Stimulated activated CD8-positive, alpha-beta memory T cell treated with anti-CD3 and anti-CD28 coated beads, Interleukin-4, amount 100 ng/mL, for 1 hour (primary cell): ENCODE measurements around the gene UCK2.

Experiments
- DNase-seq, 2 donors: peaks; one replicate each; pipeline ENCODE4 v3.0.0-alpha.2; 2020; ENCODE audit warnings: low read depth in 2 of 2, low spot score in 1 of 2

UCK2 gene

DNA sequence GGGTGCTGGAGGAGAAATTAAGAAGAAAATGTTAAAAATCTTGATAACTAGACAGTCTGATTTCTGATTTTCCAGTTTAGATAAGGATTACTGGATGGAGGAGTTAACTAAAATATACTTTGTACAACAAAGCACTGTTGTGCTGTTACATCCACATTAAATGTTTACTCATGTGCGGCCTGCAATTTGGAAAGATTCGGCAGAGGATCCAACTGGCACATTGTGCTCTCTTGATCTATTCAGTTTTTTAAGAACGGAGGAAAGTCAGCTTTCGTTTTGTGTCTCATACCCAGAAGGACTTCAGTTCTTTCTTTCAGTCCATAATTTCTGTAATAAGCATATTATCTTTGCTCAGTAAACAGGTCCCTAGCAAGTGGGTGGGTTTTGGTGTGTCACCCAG is 52.5 kb downstream of the UCK2 start:
- DNase-seq = no peak

DNA sequence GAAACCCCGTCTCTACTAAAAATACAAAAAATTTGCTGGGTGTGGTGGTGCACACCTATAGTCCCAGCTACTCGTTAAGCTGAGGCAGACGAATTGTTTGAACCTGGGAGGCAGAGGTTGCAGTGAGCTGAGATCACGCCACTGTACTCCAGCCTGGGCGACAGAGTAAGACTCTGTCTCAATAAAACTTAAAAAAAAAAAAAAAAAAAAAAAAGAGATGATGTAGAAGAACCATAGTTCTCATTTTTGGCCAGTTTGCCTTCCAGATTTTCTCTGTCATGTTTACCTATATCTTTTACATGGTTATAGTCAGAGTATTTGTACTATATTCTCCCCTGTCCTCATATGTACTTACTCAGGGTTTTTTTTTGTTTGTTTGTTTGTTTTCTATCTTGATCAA is 53.6 kb downstream of the UCK2 start:
- DNase-seq = no peak

DNA sequence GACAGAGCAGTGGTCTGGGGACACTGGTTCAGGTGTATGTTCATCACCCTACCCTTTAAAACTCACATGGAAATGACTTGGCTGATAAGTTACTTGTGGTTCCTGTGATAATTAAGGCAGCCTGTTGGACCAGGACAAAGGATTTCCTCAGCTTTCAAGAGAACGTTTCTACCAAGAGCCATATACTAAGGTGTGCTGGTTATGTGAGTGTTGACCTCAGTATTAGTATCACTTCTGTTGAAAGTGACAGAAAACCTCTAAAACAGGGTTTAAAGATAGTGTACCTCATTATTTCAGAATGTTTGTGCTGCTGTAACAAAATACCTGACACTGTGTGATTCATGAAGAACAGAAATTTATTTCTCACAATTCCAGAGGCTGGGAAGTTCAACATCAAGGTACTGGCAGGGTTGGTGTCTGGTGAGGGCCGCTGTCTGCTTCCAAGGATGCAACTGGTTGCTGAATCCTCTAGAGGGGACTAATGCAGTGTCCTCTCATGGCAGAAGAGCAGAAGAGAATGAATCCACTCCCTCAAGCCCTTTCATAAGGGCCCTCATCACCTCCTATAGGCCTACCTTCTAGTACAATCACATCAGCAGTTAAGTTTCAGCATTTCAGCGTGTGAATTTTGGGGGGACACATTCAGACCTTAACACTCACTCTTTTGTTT is 54.9 kb downstream of the UCK2 start:
- no peak for DNase-seq

DNA sequence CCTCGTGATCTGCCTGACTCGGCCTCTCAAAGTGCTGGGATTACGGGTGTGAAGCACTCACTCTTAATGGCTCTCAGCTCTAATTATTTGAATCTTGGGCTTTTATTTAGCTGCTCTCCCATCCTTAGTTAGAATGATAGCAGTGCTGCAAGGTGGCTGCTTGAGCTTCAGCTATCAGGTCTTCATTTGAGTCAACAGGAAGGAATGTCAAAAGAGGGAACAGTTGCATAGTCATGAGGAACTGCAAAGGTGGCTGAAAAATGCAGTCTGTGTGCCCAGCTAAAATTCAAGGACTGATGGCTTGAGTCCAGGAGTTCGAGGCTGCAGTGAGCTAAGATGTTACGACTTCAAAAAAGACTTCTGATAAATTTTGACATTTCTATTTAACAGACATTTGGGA is 55.6 kb downstream of the UCK2 start:
- DNase-seq = no peak

DNA sequence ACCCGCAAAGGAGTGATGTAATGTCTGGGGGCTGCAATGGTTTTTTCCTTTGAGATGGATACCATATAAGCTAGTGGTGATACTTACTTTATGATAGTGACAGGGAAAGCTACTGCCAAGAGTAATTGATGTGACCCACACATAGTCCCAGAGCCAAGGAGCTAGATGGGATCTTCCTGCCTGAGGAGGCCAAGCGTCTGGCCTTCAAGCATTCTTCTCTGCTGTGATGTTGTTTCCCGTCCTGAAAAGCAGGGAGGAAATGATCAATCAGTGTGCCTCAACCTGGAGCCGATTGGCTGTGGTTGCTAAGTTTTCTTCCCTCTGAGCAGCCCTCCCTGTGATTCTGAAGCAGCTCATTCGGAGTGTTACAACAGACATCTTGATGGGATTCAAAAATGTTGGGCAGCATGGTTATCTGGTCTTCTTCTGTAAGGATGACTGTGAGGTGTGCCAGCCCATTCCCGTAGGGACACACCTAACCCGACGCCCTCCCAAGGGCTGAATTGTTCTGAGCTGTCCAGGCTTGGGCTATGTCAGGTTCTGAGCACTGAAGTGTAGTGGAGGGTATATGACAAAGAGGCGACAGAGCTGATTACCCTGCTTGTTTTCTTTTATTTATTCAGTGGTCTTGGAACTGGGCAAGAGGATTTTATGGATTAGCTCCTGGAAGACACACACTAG is 56.7 kb downstream of the UCK2 start:
- DNase-seq = no peak

DNA sequence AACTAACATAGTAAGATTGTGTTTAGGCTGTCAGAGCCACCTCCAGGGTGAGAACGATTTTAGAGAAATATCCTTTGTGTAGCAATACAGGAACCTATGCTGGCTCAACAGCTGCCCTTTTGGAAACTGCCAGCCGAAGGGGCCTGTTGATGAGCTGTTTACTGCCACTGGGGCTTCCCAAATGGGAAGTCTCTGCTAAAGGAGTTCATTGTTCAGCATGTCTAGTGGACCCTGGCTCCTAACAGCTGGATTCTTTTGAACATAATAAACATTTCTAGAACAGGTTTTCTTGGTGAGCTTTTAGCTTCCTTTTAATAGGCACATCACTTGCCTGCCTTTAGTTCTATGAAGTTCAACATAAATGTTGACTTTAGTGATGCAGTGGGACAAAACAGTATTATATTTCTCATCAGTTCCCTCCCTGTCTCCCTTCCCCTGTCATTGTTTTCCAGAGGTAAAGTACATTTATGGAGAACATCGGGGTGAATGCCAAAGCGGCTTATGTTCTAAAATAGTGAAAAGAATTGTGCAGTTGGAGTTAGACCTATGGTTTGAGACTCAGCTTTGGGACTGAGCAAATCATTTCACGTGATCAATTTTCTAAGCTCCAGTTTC is 57.4 kb downstream of the UCK2 start:
- no peak for DNase-seq

DNA sequence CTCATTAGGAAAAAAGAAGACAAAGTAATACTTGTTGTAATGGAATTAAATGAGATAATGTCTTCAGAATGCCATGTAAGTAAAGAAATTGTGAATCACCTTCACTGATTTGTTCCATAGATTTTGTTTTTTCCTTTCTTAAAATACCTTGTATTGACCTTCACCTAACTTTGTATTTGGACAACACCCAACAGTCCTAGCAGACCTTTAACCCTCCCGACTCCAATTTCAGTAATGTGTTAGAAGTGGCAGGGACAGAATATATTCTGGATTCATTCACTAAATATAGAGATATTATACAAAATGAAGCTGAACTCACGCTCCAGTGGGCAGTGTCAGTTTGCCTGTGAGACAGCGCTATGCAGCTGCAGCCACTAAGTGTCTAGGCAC is 57.9 kb downstream of the UCK2 start:
- no peak for DNase-seq

DNA sequence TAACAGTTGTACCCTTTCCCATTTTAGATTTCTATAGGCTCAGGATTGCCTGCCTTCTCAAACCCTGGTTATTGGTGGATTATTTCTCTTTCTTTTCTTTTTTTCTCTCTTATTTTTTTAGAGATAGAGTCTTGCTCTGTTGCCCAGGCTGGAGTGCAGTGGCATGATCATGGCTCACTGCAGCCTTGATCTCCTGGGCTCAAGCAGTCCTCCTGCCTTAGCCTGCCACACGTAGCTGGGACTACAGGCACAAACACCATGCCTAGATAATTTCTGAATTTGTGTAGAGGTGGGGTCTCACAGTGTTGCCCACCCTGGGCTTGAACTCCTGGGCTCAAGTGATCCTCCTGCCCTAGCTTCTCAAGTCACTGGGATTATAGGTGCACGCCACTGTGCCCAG is 58.8 kb downstream of the UCK2 start:
- no peak for DNase-seq

DNA sequence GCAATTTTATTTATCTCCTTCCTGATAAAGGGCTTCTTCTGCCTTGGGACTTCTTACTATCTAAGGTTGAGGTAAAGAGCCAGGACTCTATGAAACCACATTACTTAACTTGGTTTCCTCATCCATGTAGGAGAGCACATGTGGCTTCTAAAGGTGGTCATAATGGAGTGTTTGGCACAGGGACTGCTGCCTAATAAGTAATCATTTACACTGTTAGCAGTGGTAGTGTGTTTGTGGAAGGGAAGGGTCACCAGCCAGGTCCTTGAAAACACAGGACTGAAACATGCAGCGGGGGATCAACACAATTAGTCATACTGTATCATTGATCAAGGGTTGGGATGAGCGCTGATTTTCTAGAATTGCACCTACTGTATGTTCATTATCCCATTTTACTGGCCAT is 59.6 kb downstream of the UCK2 start:
- DNase-seq = no peak

DNA sequence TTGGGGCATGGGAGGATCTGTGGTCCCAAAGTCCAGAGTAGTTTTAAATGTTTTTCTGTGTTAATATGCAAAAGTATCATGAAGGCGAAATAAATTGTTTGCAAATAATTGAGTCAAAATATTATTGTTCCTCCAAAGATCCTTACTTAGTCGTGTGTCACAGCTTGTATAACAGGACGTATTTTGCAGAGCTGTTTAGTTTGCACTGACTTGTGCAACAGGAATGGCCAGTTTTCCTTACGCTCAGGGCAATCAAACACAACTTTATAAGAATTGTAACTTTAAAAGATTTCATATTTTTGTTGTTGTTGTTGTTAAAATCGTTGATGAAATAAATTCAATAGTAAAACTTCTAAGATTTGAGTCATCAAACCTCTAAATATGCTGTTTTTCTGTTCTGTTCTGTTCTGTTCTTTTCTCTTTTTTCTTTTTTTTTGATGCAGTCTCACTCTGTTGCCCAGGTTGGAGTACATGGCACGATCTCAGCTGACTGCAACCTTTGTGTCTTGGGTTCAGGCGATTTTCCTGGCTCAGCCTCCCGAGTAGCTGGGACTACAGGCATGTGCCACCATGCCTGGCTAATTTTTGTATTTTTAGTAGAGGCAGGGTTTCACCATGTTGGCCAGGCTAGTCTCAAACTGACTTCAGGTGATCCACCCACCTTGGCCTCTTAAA is 60.6 kb downstream of the UCK2 start:
- DNase-seq = no peak

DNA sequence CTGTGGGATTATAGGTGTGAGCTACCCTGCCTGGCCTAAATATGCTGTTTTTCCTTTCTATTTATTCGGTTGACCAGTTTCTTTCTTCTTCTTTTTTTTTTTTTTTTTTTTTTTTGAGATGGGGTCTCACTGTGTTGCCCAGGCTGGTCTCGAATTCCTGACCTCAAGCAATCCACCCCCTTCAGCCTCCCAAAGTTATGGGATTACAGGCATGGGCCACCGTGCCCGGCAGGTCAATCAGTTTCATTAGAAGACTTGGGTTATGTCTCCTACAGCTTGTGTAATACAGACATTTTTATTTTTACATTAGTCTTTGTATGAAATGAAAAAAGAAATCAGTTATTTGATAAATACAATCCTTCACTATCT is 61.1 kb downstream of the UCK2 start:
- DNase-seq = no peak

DNA sequence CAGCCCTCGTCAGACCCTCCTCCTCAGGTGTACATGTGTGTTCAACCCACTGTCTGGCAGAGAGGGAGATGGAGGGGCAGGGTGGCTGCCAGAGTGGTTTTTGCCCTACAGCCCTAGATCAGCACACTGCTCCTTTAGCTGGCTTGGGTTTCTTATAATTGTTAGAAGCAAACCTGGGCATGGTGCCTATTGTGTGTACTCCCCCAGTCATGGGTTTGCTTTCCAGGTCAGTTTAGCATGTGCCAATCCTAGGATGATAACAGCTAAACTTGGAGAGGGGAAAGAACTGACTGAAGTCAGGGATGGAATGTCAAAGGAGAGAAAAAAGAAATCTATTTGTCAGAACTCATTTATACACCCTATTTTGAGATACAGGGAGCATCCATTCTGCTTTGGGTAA is 63.3 kb downstream of the UCK2 start:
- no peak for DNase-seq

DNA sequence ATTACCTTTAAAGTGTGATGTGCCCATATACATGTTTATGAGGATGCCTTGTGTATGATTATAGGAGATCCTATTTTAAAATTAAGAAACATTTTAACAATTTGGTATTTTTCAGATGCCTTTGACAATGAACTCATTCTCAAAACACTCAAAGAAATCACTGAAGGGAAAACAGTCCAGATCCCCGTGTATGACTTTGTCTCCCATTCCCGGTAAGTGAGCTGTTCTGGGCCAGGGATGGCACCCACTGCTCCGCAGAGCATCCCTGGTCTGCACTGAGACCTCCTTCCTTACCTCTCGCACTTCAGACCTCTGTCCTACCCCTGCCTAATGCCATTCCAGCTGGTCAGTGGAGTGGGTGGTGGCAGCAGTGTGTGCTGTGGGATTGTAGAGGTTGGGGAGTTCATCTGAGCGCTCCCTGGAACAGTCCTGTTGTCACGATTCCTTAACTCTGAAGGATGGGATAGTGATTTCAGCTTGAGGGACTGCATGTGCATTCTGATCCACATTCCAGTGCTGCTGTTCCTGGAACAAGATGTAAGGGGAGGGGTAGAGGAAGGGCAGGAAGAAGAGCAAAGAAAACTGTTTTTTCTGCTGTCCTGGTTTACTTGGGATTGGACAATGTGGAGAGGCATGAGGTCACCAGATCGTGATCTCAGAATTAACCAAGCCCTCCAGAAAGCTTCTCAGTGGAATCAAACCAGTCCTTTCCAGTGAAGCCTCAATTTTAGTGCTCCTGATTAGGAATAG is 63.9 kb downstream of the UCK2 start:
- DNase-seq = no peak

DNA sequence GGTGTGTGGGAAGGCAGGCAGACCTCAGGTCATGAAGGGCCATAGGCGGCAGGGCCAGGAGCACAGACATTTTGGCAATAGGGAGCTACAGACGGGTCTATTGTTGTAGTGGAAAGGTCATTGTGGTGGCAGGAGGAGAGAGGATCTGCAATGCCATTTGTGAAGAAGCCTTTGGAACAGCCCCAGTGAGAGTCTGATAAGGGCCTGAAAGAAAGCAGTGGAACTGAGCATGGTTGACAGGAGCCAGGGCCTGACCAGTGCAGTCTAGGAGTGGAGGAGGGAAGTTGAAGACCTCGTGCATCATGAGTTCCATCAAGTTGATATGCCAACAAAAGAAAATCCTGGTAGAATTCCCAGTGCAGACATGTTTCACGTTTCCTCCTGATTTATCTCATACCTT is 65.5 kb downstream of the UCK2 start:
- no peak for DNase-seq

DNA sequence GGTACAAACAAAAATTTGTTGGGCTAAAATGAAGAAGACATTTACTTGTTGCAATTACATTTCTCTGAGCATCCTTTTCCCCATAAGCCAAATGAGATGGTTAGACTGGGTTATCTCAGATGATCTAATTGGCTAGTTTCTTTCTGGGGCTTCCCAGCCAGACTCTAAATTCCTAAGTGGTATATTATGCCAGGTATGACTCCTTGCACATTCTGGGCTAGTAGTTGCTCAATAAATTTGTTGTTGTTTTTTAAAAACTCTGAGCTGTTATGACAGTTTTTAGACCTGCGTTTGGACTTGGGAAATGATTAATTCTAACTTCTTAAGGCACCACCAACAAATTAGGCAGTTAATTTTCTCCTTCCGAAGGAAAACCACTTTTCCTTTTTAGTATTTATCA is 66.1 kb downstream of the UCK2 start:
- no peak for DNase-seq

DNA sequence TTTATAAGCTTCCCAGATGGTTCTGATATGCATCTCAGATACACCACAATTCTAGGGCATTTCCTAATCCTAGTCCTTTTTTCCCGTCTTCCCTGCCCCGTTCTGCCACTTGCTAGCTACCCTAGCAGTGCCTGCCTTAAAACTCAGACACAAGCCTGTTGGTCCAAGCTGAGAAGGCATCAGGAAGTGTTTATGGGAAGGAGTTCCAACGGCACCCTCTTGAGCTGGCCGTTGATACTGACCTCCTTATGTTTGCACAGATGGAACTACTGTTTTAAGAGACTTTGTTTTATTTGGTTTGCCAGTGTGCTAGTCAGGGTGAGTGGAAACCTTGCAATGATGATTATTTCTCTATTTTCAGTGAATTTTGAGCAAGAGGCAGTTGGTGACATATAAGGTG is 67.2 kb downstream of the UCK2 start:
- no peak for DNase-seq

DNA sequence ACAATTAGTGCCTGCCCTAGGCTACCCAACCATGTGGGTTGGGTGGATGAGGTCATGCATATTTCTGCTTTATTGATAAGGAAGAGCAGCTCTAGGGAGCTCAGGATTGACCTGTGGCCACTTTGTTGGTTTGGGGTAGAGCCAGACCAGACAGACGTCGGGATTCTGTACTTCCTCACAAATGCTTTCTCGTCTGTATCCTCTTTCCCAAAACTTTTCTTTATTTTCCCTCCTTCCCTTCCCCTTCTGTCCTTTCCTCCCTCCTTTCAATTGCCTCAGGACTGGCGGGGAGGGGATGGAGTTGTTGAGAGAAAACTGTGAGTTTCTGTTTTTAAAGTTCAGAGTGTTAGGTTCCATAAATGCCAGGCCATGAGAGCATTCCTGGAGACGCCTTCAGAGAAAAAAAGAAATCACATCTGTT is 68.0 kb downstream of the UCK2 start:
- DNase-seq = no peak

DNA sequence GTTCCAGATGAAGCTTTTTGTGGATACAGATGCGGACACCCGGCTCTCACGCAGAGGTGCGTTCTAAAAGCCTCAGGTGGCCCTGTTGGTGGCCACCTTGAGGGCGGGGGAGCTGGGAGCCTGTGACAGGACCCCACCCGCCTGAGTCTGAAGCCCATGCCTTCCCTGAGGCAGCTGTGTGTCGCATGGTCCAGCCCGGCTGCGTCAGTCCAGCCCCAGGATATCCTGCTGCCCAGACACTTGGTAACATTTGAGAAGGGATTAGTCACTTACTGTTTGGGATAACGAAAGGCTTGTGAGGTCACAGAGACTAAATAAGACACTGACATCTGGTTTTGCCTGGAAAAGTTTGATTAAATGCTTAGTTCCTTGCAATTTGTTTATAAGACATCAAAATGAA is 68.9 kb downstream of the UCK2 start:
- no peak for DNase-seq

DNA sequence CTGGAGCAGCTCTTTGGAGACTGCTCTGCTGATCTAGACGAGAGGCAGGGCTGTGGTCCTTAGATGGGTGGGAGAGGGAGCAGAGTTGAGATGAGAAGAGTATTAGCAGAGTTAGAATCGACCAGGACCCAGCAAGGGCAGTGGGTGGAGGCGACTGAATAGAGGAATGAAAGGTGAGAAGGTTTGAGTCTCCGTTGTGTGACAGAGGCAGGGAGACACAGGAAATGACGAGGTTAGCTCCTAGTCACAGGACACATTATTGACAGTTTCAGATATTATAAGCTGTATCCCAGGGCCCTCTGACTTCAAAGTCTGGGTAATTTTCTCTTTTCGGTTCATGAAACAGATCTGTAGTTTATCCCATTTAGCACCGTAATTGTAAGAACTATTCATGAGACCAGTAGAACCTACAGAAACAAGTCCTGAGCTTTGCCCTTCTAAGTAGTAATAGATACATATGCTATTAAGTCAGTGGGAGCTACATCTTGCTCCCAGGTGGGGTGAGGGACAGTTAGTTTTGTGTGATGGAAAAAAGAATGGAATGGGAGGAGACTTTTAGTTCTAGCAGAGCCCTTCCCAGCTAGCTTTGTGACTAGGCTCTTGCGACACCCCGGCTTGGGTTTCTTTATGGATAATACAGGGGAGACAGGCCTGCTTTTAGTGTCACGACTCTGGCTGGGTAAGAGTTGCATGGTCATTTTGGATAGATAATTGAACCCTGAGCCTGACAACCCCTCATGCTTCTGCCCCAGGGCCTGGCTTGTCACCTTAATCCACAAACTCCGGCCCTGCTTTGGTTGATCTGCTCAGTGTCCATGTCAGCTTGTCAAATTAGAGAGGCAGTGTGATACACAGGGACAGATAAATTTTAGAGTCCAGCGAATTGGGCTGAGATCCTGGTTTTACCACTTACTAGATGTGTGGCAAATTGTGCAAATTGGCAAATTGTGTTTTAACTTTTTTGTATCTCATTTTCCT is 70.2 kb downstream of the UCK2 start:
- DNase-seq = no peak

DNA sequence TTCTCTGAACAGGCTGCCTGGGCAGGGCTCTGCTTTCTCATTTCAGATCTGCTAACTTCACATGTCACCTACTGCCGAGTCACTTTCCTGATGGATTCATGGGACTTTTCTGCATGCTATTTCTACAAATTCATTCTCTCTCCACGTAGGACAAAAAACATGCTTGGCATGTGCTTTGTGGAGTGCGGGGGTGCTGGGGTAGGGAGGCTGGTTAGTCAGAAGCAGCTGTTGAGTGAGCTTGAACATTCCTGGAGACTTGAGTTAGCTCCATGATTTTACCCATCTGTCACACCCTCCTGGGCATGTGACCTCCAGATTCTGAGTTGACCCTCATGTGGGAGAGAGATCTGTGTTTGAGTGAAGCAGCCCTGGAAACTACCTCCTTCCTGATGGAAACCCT is 71.4 kb downstream of the UCK2 start:
- DNase-seq = no peak
